ENCODE data around the gene MBOAT1.

MBOAT1 gene

GRCh38 chr6:20217324-20217855, 5.1 kb upstream of the MBOAT1 start:
- TF ChIP-seq CTCF (IDR thresholded peaks at IDR 0.05) = no peak

GRCh38 chr6:20215310-20215709, 3.0 kb upstream of the MBOAT1 start:
- no peak for TF ChIP-seq CTCF (IDR thresholded peaks at IDR 0.05)

GRCh38 chr6:20213271-20213798, 1.1 kb upstream of the MBOAT1 start:
- no peak for TF ChIP-seq CTCF (IDR thresholded peaks at IDR 0.05)

- no peak for TF ChIP-seq CTCF (IDR thresholded peaks at IDR 0.05)
These were observed 303 bp downstream of the MBOAT1 start for GRCh38 chr6:20211941-20212391.

- TF ChIP-seq CTCF (IDR thresholded peaks at IDR 0.05) = no peak
These were observed 980 bp downstream of the MBOAT1 start for GRCh38 chr6:20211037-20211940.

- no peak for TF ChIP-seq CTCF (IDR thresholded peaks at IDR 0.05)
These were observed 2.1 kb downstream of the MBOAT1 start for GRCh38 chr6:20210158-20210557.

GRCh38 chr6:20208687-20209378, 3.4 kb downstream of the MBOAT1 start:
- TF ChIP-seq CTCF (IDR thresholded peaks at IDR 0.05) = no peak
